Peyer's patch (tissue), 4 donors: ENCODE results near the gene SLC6A1.

Source experiments
- POLR2A ChIP-seq, 2 donors: fragments of 450-650 bp; IDR thresholded peaks; one replicate each; pipeline ENCODE4 v1.5.1; 2017; ENCODE audit warnings: antibody characterized with exemption in 2 of 2, mild to moderate bottlenecking in 2 of 2, moderate library complexity in 2 of 2
- TF ChIP-seq, protein P1 (sequence below), 6 experiments: fragments of 450-650 bp in 4 of 6; fragments of 200-600 bp in 2 of 6; sonication (generic) in 1 of 6; IDR thresholded peaks; one replicate each; pipeline ENCODE4 v1.5.1; 2017 to 2019; ENCODE audit warnings: antibody characterized with exemption in 6 of 6, mild to moderate bottlenecking in 3 of 6, moderate library complexity in 1 of 6

DNA sequence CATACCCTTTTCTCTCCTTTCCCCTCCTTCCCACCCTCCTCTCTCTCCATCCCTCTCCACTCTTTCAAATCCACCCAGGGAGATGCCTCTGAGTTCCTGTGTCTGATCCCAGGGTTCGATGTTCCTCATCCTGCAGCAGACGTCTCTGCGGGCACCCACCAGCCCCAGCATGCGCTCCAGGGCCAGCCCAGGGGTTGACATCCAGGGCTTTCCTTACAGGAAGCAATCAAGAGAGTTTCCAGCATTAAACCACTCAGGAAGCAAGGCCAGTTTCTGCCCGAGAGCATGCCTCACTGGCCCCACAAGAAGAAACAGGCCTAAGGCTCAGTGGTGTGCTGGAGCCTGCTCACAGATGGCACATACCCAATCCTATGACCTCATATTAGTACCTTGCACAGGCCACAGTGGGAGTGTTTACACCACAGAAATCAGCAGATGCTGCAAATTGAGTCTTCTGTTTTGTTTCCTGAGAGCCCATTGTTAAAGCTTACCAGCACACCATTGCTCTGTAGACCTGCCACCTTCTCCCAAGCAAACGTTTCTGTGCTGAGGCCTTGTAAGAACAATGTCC lies 13.2 kb downstream of the SLC6A1 start:
- TF ChIP-seq, protein P1, sequence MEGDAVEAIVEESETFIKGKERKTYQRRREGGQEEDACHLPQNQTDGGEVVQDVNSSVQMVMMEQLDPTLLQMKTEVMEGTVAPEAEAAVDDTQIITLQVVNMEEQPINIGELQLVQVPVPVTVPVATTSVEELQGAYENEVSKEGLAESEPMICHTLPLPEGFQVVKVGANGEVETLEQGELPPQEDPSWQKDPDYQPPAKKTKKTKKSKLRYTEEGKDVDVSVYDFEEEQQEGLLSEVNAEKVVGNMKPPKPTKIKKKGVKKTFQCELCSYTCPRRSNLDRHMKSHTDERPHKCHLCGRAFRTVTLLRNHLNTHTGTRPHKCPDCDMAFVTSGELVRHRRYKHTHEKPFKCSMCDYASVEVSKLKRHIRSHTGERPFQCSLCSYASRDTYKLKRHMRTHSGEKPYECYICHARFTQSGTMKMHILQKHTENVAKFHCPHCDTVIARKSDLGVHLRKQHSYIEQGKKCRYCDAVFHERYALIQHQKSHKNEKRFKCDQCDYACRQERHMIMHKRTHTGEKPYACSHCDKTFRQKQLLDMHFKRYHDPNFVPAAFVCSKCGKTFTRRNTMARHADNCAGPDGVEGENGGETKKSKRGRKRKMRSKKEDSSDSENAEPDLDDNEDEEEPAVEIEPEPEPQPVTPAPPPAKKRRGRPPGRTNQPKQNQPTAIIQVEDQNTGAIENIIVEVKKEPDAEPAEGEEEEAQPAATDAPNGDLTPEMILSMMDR (IDR thresholded peaks at IDR 0.05), result no peak
- TF ChIP-seq POLR2A (IDR thresholded peaks at IDR 0.05), result no peak
